Cardiac muscle cell (in vitro differentiated cells and primary cell): ENCODE data around the gene BASP1. TPM values are rescaled to one million over a fixed set of nuclear protein-coding genes. Genes with fewer than 3 reads are reported as not detected.

Experiments
- DNase-seq, 2 donors: peaks; one replicate each; pipeline versions ENCODE4 v3.0.0 to v3.0.0-alpha.2; 2010 to 2017; ENCODE audit warnings: low read depth in 1 of 2, low spot score in 1 of 2
- H3K27ac ChIP-seq: fragments of 200-600 bp; sonication (generic); 2 replicates; pipeline ENCODE4 v1.5.1; 2016
- H3K27me3 ChIP-seq: fragments of 200-600 bp; sonication (generic); 2 replicates; pipeline ENCODE4 v1.6.0; 2016; ENCODE audit warnings: control low read depth
- H3K36me3 ChIP-seq: fragments of 200-600 bp; sonication (generic); 2 replicates; pipeline ENCODE4 v1.5.1; 2016; ENCODE audit warnings: control low read depth
- H3K4me1 ChIP-seq: fragments of 200-600 bp; sonication (generic); 2 replicates; pipeline ENCODE4 v1.8.1; 2017; ENCODE audit warnings: low read depth, mild to moderate bottlenecking, mixed run types
- H3K4me3 ChIP-seq: fragments of 200-600 bp; sonication (generic); 2 replicates; pipeline ENCODE4 v1.5.1; 2016; ENCODE audit warnings: mild to moderate bottlenecking
- H3K9me3 ChIP-seq: fragments of 200-600 bp; sonication (generic); 2 replicates; pipeline ENCODE4 v1.5.1; 2017; ENCODE audit warnings: low read depth, mild to moderate bottlenecking, control low read depth
- polyA plus RNA-seq: library from polyadenylated mRNA; unstranded; fragments of >200 nt; fragmentation: Nextera tagmentation; extraction: Ambion mirVana; gene quantifications from 2 replicates; pipeline ENCODE4 v1.2.1, GENCODE V29; 2016
- total RNA-seq: library from RNA; depleted of rRNA; stranded (reverse); fragments of >200 nt; gene quantifications from 2 replicates; pipeline ENCODE4 v1.2.3, GENCODE V29; 2016
- TF ChIP-seq, protein P1 (sequence below): IDR thresholded peaks from 2 replicates; pipeline ENCODE4 v1.5.1; 2012; ENCODE audit warnings: low read depth, mild to moderate bottlenecking, low read length

The BASP1 gene
- total and polyA plus RNA-seq, 2 experiments from 2014 or later: 91.2 to 129 TPM

DNA sequence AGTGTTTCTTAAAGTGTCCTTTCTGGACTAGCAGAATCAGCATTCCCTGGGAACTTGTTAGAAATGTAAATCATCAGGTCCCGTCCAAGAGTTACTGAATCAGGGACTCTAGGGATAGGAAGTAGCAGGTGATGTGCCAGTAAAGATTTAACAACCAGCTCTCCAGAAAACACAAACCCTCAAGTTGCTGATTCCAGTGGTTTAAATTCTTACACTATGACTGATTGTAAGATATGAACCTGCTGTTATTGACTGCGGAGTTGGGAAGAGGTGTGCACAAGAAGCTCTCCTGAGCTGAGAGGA lies 39.1 kb upstream of the BASP1 start:
- Histone ChIP-seq H3K36me3 (no peaks in the 10 kb centered on the region), H3K4me1 (no peaks in the 10 kb centered on the region), H3K9me3 (no peaks in the 10 kb centered on the region), H3K27me3 (no peaks in the 10 kb centered on the region), H3K4me3 (no peak overlapping the region), H3K27ac (no peak overlapping the region)
- TF ChIP-seq, protein P1, sequence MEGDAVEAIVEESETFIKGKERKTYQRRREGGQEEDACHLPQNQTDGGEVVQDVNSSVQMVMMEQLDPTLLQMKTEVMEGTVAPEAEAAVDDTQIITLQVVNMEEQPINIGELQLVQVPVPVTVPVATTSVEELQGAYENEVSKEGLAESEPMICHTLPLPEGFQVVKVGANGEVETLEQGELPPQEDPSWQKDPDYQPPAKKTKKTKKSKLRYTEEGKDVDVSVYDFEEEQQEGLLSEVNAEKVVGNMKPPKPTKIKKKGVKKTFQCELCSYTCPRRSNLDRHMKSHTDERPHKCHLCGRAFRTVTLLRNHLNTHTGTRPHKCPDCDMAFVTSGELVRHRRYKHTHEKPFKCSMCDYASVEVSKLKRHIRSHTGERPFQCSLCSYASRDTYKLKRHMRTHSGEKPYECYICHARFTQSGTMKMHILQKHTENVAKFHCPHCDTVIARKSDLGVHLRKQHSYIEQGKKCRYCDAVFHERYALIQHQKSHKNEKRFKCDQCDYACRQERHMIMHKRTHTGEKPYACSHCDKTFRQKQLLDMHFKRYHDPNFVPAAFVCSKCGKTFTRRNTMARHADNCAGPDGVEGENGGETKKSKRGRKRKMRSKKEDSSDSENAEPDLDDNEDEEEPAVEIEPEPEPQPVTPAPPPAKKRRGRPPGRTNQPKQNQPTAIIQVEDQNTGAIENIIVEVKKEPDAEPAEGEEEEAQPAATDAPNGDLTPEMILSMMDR: no peak
- DNase-seq: no peak

DNA sequence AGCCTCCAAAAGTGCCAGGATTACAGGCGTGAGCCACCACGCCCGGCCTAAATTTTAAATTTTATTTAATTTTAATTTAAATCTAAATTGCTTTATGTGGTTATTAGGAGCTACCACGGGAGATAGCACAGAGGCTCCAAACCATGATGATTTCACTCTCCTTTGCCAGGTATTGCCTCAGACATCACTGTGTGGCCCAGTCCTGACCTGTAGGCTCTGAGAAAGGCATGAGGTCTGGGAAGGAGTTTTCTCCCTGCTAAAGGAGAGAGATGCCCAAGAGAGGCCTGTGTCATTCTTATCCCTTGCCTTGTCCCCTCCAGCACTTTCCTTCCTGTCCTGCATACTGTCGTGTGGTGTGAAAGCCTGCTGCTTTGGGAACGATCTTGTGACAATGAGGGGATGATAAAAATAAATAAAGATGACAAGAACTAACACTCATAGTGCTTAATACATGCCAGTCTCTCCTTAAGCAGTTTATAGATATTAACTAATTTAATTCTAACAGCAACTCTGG lies 37.0 kb upstream of the BASP1 start:
- Histone ChIP-seq H3K9me3 (no peaks in the 10 kb centered on the region), H3K27me3 (no peaks in the 10 kb centered on the region), H3K4me3 (no peak overlapping the region), H3K4me1 (no peaks in the 10 kb centered on the region), H3K27ac (no peak overlapping the region), H3K36me3 (no peaks in the 10 kb centered on the region)
- DNase-seq: no peak
- TF ChIP-seq, protein P1: no peak

DNA sequence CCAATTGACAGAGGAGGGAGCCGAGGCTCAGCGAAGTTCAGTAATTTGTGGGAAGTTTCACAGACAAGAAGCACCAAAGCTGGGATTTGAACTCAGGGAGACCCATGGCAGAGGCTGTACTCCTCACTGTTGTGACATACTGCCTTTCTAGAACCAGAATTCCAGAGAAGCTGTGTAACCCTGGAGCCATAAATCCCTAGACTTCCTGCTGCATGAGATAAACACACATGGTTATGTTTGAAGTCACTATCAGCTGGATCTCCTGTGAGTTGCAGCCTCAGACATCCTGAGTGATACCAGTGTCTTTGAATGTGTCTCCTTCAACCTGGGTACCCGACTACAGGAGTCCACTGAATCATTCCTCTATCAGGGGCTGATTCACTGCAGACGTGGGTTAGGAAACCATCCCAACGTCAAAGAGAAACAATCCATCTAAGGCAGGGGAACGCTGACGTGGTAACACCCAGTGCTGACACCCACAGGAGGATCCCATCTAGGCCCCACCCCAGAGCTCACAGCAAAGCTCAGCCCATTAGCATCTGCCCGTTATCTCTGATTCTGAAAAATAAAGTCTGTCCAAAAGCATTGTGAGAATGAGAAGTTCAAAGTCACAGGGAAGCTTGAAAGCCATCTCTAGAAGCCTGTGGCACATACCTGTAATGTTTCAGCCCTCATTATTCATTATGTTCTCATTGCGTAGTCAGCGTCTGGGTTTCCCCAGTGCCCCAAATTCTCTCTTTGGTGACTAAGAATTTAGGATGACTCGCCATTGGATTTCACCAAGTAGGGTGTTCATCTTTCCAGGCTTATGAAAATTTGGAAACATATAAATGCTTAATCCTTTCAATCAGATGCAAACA lies 36.3 kb upstream of the BASP1 start:
- no peak overlapping the region for H3K4me3 ChIP-seq
- TF ChIP-seq, protein P1: no peak
- no peaks in the 10 kb centered on the region for H3K27me3 ChIP-seq
- no peaks in the 10 kb centered on the region for H3K36me3 ChIP-seq
- peak in 1 of 2 donors; percentile 95 for DNase-seq
- no peaks in the 10 kb centered on the region for H3K4me1 ChIP-seq
- H3K9me3 ChIP-seq: no peaks in the 10 kb centered on the region
- H3K27ac ChIP-seq: no peak overlapping the region

DNA sequence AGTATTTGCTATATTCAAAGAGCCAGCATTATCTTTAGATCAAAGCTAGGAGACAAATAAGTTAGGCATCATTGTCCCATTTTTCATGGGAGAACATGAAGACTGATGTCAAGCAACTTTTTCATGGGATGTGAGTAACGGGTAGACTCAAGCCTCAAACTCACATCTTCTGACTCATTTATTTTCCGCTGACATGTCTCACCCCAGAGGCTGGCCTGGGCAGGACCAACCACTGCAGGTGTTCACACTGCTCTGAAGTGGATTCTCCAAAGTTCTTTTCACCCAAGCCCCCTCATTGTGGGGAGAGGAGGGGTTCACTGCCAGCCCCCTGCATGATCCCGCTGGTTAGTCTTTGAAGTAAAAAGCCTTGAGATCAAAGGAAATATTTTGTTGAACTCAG lies 34.9 kb upstream of the BASP1 start:
- H3K4me1 ChIP-seq: no peaks in the 10 kb centered on the region
- DNase-seq: no peak

DNA sequence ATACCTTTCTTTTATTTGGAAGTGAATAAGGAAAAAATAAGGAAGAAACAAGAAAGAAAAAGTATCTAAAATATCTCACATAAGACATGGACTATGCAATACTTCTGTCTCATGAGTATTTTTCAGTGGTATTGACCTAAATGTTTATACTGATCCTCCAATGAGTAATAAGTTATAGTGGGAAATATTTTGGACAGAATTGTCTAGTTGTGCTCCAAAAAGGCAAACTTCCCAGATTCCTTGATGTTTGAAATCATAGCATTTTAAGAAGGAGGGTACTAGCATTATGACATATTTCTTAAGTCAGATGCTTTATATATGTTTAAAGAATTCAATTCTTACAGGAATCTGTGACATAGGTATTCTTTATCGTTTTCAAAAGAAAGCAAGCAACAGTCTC lies 34.5 kb upstream of the BASP1 start:
- Histone ChIP-seq H3K9me3 (no peaks in the 10 kb centered on the region), H3K27me3 (no peaks in the 10 kb centered on the region), H3K27ac (no peak overlapping the region), H3K4me3 (no peak overlapping the region), H3K36me3 (no peaks in the 10 kb centered on the region), H3K4me1 (no peaks in the 10 kb centered on the region)
- DNase-seq: no peak
- TF ChIP-seq, protein P1: no peak

More for the DNA sequence above, 34.9 kb upstream of the BASP1 start:
- H3K4me3 ChIP-seq: no peak overlapping the region
- no peak overlapping the region for H3K27ac ChIP-seq
- H3K36me3 ChIP-seq: no peaks in the 10 kb centered on the region
- no peaks in the 10 kb centered on the region for H3K27me3 ChIP-seq
- H3K9me3 ChIP-seq: no peaks in the 10 kb centered on the region
- TF ChIP-seq, protein P1: no peak
